K562 (cell line): ENCODE measurements around the gene SLC16A5. TPM values are rescaled to one million over a fixed set of nuclear protein-coding genes. Genes with fewer than 3 reads are reported as not detected.

Experiments used
- BCOR ChIP-seq: fragments of 450-650 bp; IDR thresholded peaks from 2 replicates; pipeline ENCODE4 v1.6.1; 2016
- BRCA1 ChIP-seq, 2 experiments: fragments of 450-650 bp in 1 of 2; sonication (generic) in 1 of 2; formaldehyde crosslinking in 1 of 2; IDR thresholded peaks; 2 replicates each; pipeline versions ENCODE4 v1.5.0 to v1.6.1; 2017 to 2020; ENCODE audit warnings: mild to moderate bottlenecking in 1 of 2, missing genetic modification reagents in 1 of 2
- ELK1 ChIP-seq: sonication (generic); formaldehyde crosslinking; IDR thresholded peaks from 2 replicates; pipeline ENCODE4 v1.8.1; 2022; ENCODE audit warnings: missing genetic modification reagents
- ETV1 ChIP-seq: fragments of 450-650 bp; conservative IDR thresholded peaks from 2 replicates; pipeline ENCODE4 v1.6.1; 2016; ENCODE audit warnings: missing genetic modification characterization, control low read depth, low read depth, missing compliant biosample characterization
- FOXJ2 ChIP-seq: fragments of 200-800 bp; sonication (Bioruptor generic); IDR thresholded peaks from 2 replicates; pipeline ENCODE4 v1.6.1; 2016; ENCODE audit warnings: missing genetic modification characterization, missing compliant biosample characterization
- KAT2B ChIP-seq: IDR thresholded peaks from one replicate; pipeline ENCODE4 v1.6.1; 2012; ENCODE audit warnings: low read depth, mild to moderate bottlenecking, control low read depth, inconsistent platforms, low read length, moderate library complexity
- KDM1A ChIP-seq, 2 experiments: fragments of 450-650 bp; IDR thresholded peaks; 2 replicates each; pipeline ENCODE4 v1.6.1; 2016; ENCODE audit warnings: mild to moderate bottlenecking in 2 of 2
- NCOA4 ChIP-seq: fragments of 450-650 bp; IDR thresholded peaks from 2 replicates; pipeline ENCODE4 v1.6.1; 2018; ENCODE audit warnings: mild to moderate bottlenecking; ENCODE audit not compliant: partially characterized antibody
- NR4A1 ChIP-seq, 2 experiments: fragments of 250-450 bp in 1 of 2; fragments of 450-650 bp in 1 of 2; sonication (Bioruptor Pico) in 1 of 2; IDR thresholded peaks; 2 replicates each; pipeline versions ENCODE4 v1.4.0 to v1.6.1; 2016 to 2020; ENCODE audit warnings: mild to moderate bottlenecking in 2 of 2, missing compliant biosample characterization in 1 of 2, missing genetic modification characterization in 1 of 2, moderate library complexity in 1 of 2
- POLR2AphosphoS5 ChIP-seq: IDR thresholded peaks from 2 replicates; pipeline ENCODE4 v1.6.1; 2011; ENCODE audit warnings: mild to moderate bottlenecking, low read depth, low read length, moderate library complexity; ENCODE audit not compliant: control insufficient read depth, insufficient read depth
- PRMT5 ChIP-seq: sonication (generic); formaldehyde crosslinking; IDR thresholded peaks from 2 replicates; pipeline ENCODE4 v1.5.0; 2020; ENCODE audit warnings: missing genetic modification reagents
- SIRT6 ChIP-seq: IDR thresholded peaks from one replicate; pipeline ENCODE4 v1.6.1; 2012; ENCODE audit warnings: low read depth, mild to moderate bottlenecking, control low read depth, inconsistent platforms, low read length, moderate library complexity
- ZNF174 ChIP-seq: fragments of 250-450 bp; sonication (Bioruptor Pico); IDR thresholded peaks from 2 replicates; pipeline ENCODE4 v1.4.0; 2020; ENCODE audit warnings: mild to moderate bottlenecking
- ZNF217 ChIP-seq: sonication (generic); formaldehyde crosslinking; IDR thresholded peaks from 2 replicates; pipeline ENCODE4 v1.8.0; 2022; ENCODE audit warnings: mild to moderate bottlenecking, missing genetic modification reagents
- ZNF561 ChIP-seq: fragments of 450-650 bp; formaldehyde crosslinking; conservative IDR thresholded peaks from 2 replicates; pipeline ENCODE4 v1.4.0; 2020; ENCODE audit warnings: mild to moderate bottlenecking, moderate library complexity
- ZSCAN32 ChIP-seq: fragments of 450-650 bp; formaldehyde crosslinking; IDR thresholded peaks from 2 replicates; pipeline ENCODE4 v1.4.0; 2020; ENCODE audit warnings: mild to moderate bottlenecking, moderate library complexity
- polyA plus RNA-seq, 8 experiments: library from polyadenylated mRNA; depleted of rRNA in 4 of 8; stranded (reverse) in 5 of 8; unstranded in 3 of 8; fragments of >200 nt; fragmentation: Nextera tagmentation in 2 of 8; fragmentation: Illumina TruSeq in 1 of 8; extraction: Ambion mirVana in 2 of 8; extraction: Trizol in 1 of 8; gene quantifications; 2 replicates each; pipeline versions ENCODE4 v1.2.1 to v1.2.3, GENCODE V29; 2011 to 2014; ENCODE audit warnings: inconsistent platforms in 1 of 8, missing spikeins in 1 of 8
- total RNA-seq, 7 experiments: library from RNA; depleted of rRNA in 6 of 7; stranded (reverse); fragments of >200 nt in 6 of 7; fragmentation: Illumina TruSeq in 2 of 7; extraction: Trizol in 2 of 7; gene quantifications; 2 replicates each; pipeline versions ENCODE4 v1.2.1 to v1.2.3, GENCODE V29; 2011 to 2021; ENCODE audit warnings: low replicate concordance in 1 of 7
- TF ChIP-seq, protein P1 (sequence below): fragments of 450-650 bp; IDR thresholded peaks from 2 replicates; pipeline ENCODE4 v1.6.1; 2014; ENCODE audit warnings: low read depth, mild to moderate bottlenecking, moderate library complexity, borderline replicate concordance
- TF ChIP-seq, protein P2 (sequence below): fragments of 200-800 bp; sonication (Bioruptor generic); IDR thresholded peaks from 2 replicates; pipeline ENCODE4 v1.6.1; 2017; ENCODE audit warnings: missing genetic modification characterization, missing compliant biosample characterization
- TF ChIP-seq, protein P3 (sequence below): fragments of 200-800 bp; sonication (Bioruptor generic); IDR thresholded peaks from 2 replicates; pipeline ENCODE4 v1.6.1; 2017; ENCODE audit warnings: missing genetic modification characterization, missing compliant biosample characterization
- TF ChIP-seq, protein P4 (sequence below): fragments of 250-450 bp; sonication (Bioruptor Pico); IDR thresholded peaks from 2 replicates; pipeline ENCODE4 v1.8.0; 2022; ENCODE audit warnings: inconsistent platforms, mild to moderate bottlenecking, moderate library complexity, borderline replicate concordance

Gene SLC16A5
- total and polyA plus RNA-seq, 9 of the 15 experiments (the other 6 are each of a cell fraction or from before 2014, with no cell fraction given), result 0.06 to 2.6 (median 0.91) TPM

DNA sequence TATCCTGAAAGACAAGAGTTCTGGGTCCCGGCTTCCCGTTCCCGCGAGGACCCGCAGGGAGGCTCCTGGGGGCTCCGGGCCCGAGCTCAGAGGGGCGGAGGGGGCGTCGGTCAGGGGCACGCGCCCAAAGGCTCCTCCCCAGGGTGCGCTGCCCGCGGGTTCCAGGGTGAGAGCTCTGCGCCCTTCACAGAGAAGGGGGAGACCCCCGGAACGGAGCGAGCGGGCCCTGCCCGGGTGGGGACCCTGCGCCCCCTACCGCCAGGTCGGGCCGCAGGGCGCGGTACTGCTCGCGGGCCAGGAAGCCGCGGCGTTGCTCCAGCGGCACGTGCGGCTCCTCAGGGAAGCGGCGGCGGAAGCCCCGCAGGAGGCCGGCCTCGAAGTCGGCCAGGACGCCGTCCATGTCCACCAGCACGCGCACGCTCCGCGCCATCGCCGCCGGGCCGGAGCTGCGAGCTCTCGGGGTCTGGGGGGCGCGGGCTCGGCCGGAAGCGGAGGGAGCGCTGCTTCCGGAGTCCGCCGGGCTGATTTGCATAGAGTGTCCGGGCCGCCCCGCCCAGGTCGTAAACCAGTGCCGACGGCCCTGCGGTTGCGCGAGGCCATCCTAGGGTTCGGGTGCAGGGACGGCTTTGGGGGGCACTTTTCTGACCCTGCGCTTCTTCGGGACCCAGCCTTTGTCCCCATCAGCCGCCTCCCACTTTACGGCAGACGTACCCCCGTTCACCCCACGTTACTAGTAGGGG is 43.7 kb downstream of the SLC16A5 start, which contains the start of gene NT5C (continued):
- TF ChIP-seq NCOA4 (no peak), ZNF174 (CRISPR knock-in tag) (no peak), ZNF561 (CRISPR knock-in tag) (no peak), BCOR (no peak), FOXJ2 (tag) (no peak), SIRT6 (no peak), PRMT5 (CRISPR knock-in tag) (no peak), KDM1A (IDR thresholded peaks at IDR 0.05) (no peak), ELK1 (no peak), BRCA1 (IDR thresholded peaks at IDR 0.05) (no peak), BRCA1 (CRISPR knock-in tag; IDR thresholded peaks at IDR 0.05) (no peak), NR4A1 (CRISPR knock-in tag; IDR thresholded peaks at IDR 0.05) (no peak), NR4A1 (tag; IDR thresholded peaks at IDR 0.05) (no peak; the same call in 1 of the 2 replicates), ZSCAN32 (CRISPR knock-in tag) (0 out of 2 replicates have a peak, but pooled peaks have one; percentile 14), POLR2AphosphoS5 (0 out of 2 replicates have a peak, but pooled peaks have one; percentile 59), ETV1 (tag) (peak; percentile 72), KAT2B (no peak), ZNF217 (CRISPR knock-in tag) (no peak)
- TF ChIP-seq, protein P1, sequence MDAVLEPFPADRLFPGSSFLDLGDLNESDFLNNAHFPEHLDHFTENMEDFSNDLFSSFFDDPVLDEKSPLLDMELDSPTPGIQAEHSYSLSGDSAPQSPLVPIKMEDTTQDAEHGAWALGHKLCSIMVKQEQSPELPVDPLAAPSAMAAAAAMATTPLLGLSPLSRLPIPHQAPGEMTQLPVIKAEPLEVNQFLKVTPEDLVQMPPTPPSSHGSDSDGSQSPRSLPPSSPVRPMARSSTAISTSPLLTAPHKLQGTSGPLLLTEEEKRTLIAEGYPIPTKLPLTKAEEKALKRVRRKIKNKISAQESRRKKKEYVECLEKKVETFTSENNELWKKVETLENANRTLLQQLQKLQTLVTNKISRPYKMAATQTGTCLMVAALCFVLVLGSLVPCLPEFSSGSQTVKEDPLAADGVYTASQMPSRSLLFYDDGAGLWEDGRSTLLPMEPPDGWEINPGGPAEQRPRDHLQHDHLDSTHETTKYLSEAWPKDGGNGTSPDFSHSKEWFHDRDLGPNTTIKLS, result 0 out of 2 replicates have a peak, but pooled peaks have one; percentile 45
- TF ChIP-seq, protein P2, sequence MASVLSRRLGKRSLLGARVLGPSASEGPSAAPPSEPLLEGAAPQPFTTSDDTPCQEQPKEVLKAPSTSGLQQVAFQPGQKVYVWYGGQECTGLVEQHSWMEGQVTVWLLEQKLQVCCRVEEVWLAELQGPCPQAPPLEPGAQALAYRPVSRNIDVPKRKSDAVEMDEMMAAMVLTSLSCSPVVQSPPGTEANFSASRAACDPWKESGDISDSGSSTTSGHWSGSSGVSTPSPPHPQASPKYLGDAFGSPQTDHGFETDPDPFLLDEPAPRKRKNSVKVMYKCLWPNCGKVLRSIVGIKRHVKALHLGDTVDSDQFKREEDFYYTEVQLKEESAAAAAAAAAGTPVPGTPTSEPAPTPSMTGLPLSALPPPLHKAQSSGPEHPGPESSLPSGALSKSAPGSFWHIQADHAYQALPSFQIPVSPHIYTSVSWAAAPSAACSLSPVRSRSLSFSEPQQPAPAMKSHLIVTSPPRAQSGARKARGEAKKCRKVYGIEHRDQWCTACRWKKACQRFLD (CRISPR knock-in tag), result no peak
- TF ChIP-seq, protein P3, sequence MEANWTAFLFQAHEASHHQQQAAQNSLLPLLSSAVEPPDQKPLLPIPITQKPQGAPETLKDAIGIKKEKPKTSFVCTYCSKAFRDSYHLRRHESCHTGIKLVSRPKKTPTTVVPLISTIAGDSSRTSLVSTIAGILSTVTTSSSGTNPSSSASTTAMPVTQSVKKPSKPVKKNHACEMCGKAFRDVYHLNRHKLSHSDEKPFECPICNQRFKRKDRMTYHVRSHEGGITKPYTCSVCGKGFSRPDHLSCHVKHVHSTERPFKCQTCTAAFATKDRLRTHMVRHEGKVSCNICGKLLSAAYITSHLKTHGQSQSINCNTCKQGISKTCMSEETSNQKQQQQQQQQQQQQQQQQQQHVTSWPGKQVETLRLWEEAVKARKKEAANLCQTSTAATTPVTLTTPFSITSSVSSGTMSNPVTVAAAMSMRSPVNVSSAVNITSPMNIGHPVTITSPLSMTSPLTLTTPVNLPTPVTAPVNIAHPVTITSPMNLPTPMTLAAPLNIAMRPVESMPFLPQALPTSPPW, result peak; percentile 75
- TF ChIP-seq, protein P4, sequence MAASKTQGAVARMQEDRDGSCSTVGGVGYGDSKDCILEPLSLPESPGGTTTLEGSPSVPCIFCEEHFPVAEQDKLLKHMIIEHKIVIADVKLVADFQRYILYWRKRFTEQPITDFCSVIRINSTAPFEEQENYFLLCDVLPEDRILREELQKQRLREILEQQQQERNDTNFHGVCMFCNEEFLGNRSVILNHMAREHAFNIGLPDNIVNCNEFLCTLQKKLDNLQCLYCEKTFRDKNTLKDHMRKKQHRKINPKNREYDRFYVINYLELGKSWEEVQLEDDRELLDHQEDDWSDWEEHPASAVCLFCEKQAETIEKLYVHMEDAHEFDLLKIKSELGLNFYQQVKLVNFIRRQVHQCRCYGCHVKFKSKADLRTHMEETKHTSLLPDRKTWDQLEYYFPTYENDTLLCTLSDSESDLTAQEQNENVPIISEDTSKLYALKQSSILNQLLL (CRISPR knock-in tag), result no peak
